RWPE1 (cell line): ENCODE measurements around the gene PDE4C.

Source experiments
- CTCF ChIA-PET: fragments of 350-600 bp; sonication (Branson Sonifier 250); formaldehyde crosslinking; extraction: SDS; loops from one replicate; lab custom pipeline; 2021; lab: Yijun Ruan, JAX
- POLR2A ChIA-PET: fragments of 400-600 bp; formaldehyde crosslinking; extraction: SDS; loops from one replicate; lab custom pipeline; 2020; ENCODE audit warnings: antibody characterized with exemption; ENCODE audit not compliant: low non-redundant PET; lab: Yijun Ruan, JAX
- DNase-seq: peaks from one replicate; pipeline ENCODE4 v3.0.0; 2012; ENCODE audit warnings: low spot score
- H3K27ac ChIP-seq: fragments of 450-650 bp; 2 replicates; pipeline ENCODE4 v1.5.1; 2017
- TF ChIP-seq, protein P1 (sequence below): fragments of 450-650 bp; conservative IDR thresholded peaks from 2 replicates; pipeline ENCODE4 v1.5.1; 2017; ENCODE audit warnings: low read depth, mild to moderate bottlenecking

PDE4C gene

DNA sequence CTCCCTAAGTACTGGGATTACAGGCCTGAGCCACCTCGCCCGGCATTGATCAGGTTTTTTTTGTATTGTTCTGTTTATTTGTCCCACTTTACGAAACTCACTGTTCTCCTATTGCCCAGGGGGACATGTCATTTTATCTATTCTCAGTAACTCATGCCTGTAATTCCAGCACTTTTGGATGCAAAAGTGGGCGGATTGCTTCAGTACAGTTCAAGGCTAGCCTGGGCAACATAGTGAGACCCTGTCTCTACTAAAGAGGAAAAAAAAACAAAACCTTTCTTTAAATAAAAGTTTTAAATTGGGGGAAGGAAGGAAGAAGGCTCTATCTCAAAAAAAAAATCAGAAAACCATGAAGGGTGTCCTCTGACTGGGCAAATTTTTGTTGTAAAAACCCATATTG lies 36.0 kb downstream of the PDE4C start:
- ChIA-PET POLR2A (no interaction called here), CTCF (interaction anchor here (0.6 kb wide), 2 partner anchors 9 to 12 kb away, joined by 4 to 5 read pairs; no protein-coding TSS in a partner anchor)
- TF ChIP-seq, protein P1, sequence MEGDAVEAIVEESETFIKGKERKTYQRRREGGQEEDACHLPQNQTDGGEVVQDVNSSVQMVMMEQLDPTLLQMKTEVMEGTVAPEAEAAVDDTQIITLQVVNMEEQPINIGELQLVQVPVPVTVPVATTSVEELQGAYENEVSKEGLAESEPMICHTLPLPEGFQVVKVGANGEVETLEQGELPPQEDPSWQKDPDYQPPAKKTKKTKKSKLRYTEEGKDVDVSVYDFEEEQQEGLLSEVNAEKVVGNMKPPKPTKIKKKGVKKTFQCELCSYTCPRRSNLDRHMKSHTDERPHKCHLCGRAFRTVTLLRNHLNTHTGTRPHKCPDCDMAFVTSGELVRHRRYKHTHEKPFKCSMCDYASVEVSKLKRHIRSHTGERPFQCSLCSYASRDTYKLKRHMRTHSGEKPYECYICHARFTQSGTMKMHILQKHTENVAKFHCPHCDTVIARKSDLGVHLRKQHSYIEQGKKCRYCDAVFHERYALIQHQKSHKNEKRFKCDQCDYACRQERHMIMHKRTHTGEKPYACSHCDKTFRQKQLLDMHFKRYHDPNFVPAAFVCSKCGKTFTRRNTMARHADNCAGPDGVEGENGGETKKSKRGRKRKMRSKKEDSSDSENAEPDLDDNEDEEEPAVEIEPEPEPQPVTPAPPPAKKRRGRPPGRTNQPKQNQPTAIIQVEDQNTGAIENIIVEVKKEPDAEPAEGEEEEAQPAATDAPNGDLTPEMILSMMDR: no peak
- peak overlapping the region; percentile 98 for H3K27ac ChIP-seq
- DNase-seq: no peak

DNA sequence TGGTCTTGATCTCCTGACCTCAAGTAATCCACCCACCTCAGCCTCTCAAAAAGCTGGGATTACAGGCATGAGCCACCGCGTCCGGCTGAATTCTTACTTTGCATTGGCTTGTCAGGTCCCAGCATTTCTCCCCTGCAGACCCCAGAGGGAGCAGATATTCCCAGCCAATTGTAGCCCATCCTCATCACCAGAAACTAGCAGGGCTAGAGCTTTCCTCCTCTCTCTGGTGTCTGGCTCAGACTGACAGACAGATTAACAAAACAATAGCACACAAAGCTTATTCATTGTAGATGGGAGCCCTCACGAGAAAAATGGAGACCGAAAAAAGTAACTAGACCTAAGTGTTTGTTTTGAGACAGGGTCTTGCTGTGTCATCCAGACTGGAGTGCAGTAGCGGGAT lies 40.7 kb downstream of the PDE4C start:
- CTCF ChIA-PET: no interaction called here
- no peak for DNase-seq
- TF ChIP-seq, protein P1: no peak
- H3K27ac ChIP-seq: peak overlapping the region; percentile 7; the same call in 1 of the 2 replicates
- POLR2A ChIA-PET: no interaction called here

DNA sequence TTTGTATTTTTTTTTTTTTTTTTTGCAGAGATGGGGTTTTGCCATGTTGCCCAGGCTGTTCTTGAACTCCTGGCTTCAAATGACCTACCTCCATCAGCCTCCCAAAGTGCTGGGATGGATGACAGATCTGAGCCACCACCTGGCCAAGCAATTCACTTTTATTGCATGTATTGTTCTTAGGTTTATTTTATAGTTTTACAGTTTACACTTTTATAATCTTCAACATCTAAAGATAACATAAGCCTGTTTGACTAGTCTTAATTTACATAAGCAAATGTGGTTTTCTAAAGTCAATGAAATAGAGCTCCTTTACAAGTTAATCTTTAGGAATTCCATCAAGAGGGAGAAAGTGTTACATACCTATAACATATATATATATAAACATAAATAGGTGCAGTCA lies 42.7 kb downstream of the PDE4C start:
- POLR2A ChIA-PET: interaction anchor here (0.7 to 1.1 kb wide), 2 partner anchors 10 to 73 kb away, joined by 5 to 6 read pairs; partner anchors contain the start of gene IFI30
- no peak overlapping the region for H3K27ac ChIP-seq
- CTCF ChIA-PET: interaction anchor here (2.0 kb wide), 1 partner anchor 68 kb away, joined by 4 read pairs; no protein-coding TSS in a partner anchor
- TF ChIP-seq, protein P1: no peak
- no peak for DNase-seq

DNA sequence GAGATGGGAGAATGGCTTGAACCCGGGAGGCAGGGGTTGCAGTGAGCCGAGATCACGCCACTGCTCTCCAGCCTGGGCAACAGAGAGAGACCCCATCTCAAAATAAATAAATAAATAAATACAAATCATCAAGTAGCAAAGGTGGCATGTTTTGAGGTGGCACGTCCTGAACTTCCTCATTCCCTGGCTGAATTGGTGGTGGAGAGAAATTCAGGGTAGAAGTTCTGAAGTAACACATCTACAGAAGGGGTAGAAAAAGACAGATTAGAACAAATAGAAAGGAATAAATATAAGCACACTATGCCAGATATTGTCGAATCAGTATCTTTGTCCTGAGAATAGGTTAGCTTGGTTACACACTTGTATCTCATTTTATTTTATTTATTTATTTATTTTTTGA lies 46.3 kb downstream of the PDE4C start:
- peak overlapping the region; percentile 18; the same call in 1 of the 2 replicates for H3K27ac ChIP-seq
- ChIA-PET CTCF (no interaction called here), POLR2A (no interaction called here)
- DNase-seq: no peak
- TF ChIP-seq, protein P1: no peak

DNA sequence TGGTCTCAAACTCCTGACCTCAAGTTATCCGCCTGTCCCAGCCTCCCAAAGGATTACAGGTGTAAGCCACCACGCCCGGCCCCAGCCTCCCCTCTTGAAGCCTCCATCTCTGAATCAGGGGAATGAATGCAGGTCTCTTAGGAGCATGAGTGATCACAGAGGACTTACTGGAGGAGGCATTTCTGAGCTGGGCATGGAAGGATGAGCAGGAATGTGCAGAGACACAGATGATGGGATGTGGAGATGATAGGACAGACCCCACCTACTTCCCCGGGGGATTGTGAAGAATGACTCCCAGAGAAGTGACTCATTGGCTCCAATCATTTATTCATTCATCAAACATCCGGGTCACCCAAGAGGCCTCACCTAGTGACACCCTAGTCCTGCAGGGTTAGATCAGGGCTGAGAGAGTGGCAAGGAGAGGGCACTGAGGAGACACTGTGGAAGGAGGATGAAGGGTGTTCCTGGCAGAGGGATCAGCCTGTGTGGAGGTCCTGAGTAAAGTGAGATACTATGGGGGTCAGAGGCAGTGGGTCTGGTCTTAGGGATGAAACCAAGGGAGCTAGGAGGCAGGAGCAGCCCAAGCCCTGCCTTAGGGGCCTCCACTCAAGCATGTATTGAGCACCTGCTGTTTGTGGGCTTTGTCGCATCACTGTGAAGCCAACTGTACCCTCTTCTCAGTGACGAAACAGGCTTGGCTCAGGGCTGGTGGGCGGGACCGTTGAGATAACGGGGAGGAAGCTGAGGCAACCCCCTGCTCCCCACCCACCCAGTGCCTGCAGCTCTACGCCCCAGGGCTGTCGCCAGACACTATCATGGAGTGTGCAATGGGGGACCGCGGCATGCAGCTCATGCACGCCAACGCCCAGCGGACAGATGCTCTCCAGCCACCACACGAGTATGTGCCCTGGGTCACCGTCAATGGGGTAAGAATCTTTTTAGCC lies 49.6 kb downstream of the PDE4C start:
- TF ChIP-seq, protein P1: no peak
- peak overlapping the region; percentile 6; the same call in 1 of the 2 replicates for H3K27ac ChIP-seq
- CTCF ChIA-PET: interaction anchor here (0.7 to 0.9 kb wide), 2 partner anchors 58 to 1608 kb away, joined by 3 read pairs; no protein-coding TSS in a partner anchor
- POLR2A ChIA-PET: no interaction called here
- DNase-seq: no peak

DNA sequence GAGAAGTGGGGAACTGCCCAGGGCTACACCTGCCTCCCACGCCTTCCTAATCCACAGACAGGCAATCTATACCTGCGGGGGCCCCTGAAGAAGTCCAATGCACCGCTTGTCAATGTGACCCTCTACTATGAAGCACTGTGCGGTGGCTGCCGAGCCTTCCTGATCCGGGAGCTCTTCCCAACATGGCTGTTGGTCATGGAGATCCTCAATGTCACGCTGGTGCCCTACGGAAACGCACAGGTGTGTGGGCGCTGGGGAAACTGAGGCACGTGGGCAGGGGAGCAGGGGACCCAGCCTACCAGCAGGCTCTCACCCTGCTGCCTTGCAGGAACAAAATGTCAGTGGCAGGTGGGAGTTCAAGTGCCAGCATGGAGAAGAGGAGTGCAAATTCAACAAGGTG lies 51.3 kb downstream of the PDE4C start:
- ChIA-PET POLR2A (no interaction called here), CTCF (interaction anchor here (0.6 to 1.5 kb wide), 3 partner anchors 14 to 59 kb away, joined by 3 to 5 read pairs (median 3); no protein-coding TSS in a partner anchor)
- peak overlapping the region; percentile 88 for H3K27ac ChIP-seq
- DNase-seq: no peak
- TF ChIP-seq, protein P1: no peak
